Right cardiac atrium (tissue), 5 donors: ENCODE data around the gene PITPNM1. TPM values are rescaled to one million over a fixed set of nuclear protein-coding genes. Genes with fewer than 3 reads are reported as not detected.

Experiments used
- ATAC-seq, 2 donors: fragments of 200-7000 bp; cut with Tn5 transposase; one replicate each; pipeline versions ENCODE4 v1.8.0 to v1.9.1; 2020; ENCODE audit warnings: moderate library complexity in 2 of 2, mild to moderate bottlenecking in 1 of 2
- DNase-seq, 3 donors: peaks; one replicate each; pipeline ENCODE4 v3.0.0-alpha.2; 2020
- H3K27ac ChIP-seq: one replicate; pipeline ENCODE4 v1.5.1; 2013; ENCODE audit warnings: mild to moderate bottlenecking, low read length, control low read depth, moderate library complexity
- H3K27me3 ChIP-seq: one replicate; pipeline ENCODE4 v1.6.1; 2013; ENCODE audit not compliant: control insufficient read depth, insufficient read depth
- H3K4me1 ChIP-seq: one replicate; pipeline ENCODE4 v1.6.1; 2013; ENCODE audit warnings: low read length; ENCODE audit not compliant: control insufficient read depth, insufficient read depth
- H3K4me3 ChIP-seq: one replicate; pipeline ENCODE4 v1.5.1; 2013; ENCODE audit warnings: low read length, control low read depth
- H3K9me3 ChIP-seq: one replicate; pipeline ENCODE4 v1.6.1; 2013; ENCODE audit warnings: low read length; ENCODE audit not compliant: control insufficient read depth
- WGBS: extraction: QIAGEN DNeasy Blood & Tissue Kit; methylation state at CpG from one replicate; pipeline ENCODE4 v1.1.7; 2013; 5-methylcytosine and 5-hydroxymethylcytosine counted together
- intact Hi-C, 4 donors: fragments of 100-400 bp; cut with DNase I; formaldehyde crosslinking; loops; one replicate each; pipeline versions ENCODE4 v1.11.0 to v1.14.0; 2022 to 2023
- polyA plus RNA-seq: library from polyadenylated mRNA; stranded (reverse); fragments of 200-250 nt; gene quantifications from one replicate; pipeline ENCODE4 v1.2.3, GENCODE V29; 2013
- total RNA-seq, 4 donors: library from RNA; stranded (reverse); fragmentation: NEBNext Ultra II Directional; extraction: Animal tissue kit (Norgen Biotek cat#: 25700); gene quantifications; one replicate each; pipeline ENCODE4 v1.2.1, GENCODE V29; 2021
- donor health status: healthy with polysubstance abuse.
- donor health status: DM: no; HTN: yes; CAD: no.
- donor health status: DM: no; HTN: no; CAD: no.
- donor health status: DM: no; HTN: yes; CAD: no; lungs with severe emphysema.
- donor health status: DM: yes; HTN: yes; CAD: no.

The PITPNM1 gene
- total and polyA plus RNA-seq, 5 donors = 13.7 to 26.3 (median 22.7) TPM

DNA sequence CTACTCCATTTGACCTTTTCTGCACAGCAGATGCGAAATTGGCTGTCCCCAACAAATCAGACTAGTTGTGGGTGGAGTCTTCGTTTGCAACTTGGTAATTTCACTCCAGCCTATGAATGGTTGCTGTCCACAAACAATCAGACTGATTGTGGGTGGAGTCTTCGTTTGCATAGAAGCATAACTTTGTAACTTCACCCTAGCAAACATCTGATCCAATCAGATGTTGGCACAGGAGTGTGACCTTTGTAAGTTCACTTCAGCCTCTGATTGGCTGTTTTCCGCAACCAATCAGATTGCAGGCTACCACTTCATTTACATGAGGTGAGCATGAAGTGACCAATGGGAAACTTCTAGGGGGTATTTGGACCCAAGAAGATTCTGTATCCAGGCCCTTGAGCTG lies 34.4 kb upstream of the PITPNM1 start:
- Histone ChIP-seq H3K9me3 (no peaks in the 10 kb centered on the region), H3K27ac (no peak overlapping the region), H3K4me3 (no peak overlapping the region), H3K27me3 (no peaks in the 10 kb centered on the region), H3K4me1 (no peaks in the 10 kb centered on the region)
- 89% methylated on average over 4 of the region's 4 CpGs for WGBS
- DNase-seq (no peak), ATAC-seq (no peak)
- intact Hi-C loops = no loop called here

- H3K4me1 ChIP-seq = no peaks in the 10 kb centered on the region
- no peak overlapping the region for H3K27ac ChIP-seq
- H3K4me3 ChIP-seq = no peak overlapping the region
- 87% methylated on average over 10 of the region's 10 CpGs for WGBS
- H3K27me3 ChIP-seq = no peaks in the 10 kb centered on the region
- no peaks in the 10 kb centered on the region for H3K9me3 ChIP-seq
- ATAC-seq = peak in 1 of 2 donors; percentile 9
- no peak for DNase-seq
- intact Hi-C loops = no loop called here
Measured at GRCh38 chr11:67538823-67539505, 33.8 kb upstream of the PITPNM1 start.

- H3K4me1 ChIP-seq = no peaks in the 10 kb centered on the region
- intact Hi-C loops = no loop called here
- no peak overlapping the region for H3K4me3 ChIP-seq
- DNase-seq (no peak), ATAC-seq (peak in 1 of 2 donors; percentile 69)
- H3K27ac ChIP-seq = no peak overlapping the region
- no peaks in the 10 kb centered on the region for H3K27me3 ChIP-seq
- 70% methylated on average over 6 of the region's 6 CpGs for WGBS
- H3K9me3 ChIP-seq = peaks cover 2% of the 10 kb centered on the region
Measured at GRCh38 chr11:67538306-67538705, 33.1 kb upstream of the PITPNM1 start.

GRCh38 chr11:67535561-67535960 lies 30.4 kb upstream of the PITPNM1 start:
- DNase-seq (no peak), ATAC-seq (no peak)
- intact Hi-C loops = no loop called here
- no peak overlapping the region for H3K4me3 ChIP-seq
- no peaks in the 10 kb centered on the region for H3K4me1 ChIP-seq
- H3K9me3 ChIP-seq = peaks cover 2% of the 10 kb centered on the region
- 67% methylated on average over 1 of the region's 1 CpG for WGBS
- no peaks in the 10 kb centered on the region for H3K27me3 ChIP-seq
- H3K27ac ChIP-seq = no peak overlapping the region

- DNase-seq (no peak), ATAC-seq (no peak)
- Histone ChIP-seq H3K27ac (no peak overlapping the region), H3K4me1 (no peaks in the 10 kb centered on the region), H3K4me3 (no peak overlapping the region), H3K9me3 (peaks cover 2% of the 10 kb centered on the region), H3K27me3 (no peaks in the 10 kb centered on the region)
- 32% methylated on average over 4 of the region's 4 CpGs for WGBS
- intact Hi-C loops = no loop called here
Measured at GRCh38 chr11:67534070-67534679, 29.0 kb upstream of the PITPNM1 start.

DNA sequence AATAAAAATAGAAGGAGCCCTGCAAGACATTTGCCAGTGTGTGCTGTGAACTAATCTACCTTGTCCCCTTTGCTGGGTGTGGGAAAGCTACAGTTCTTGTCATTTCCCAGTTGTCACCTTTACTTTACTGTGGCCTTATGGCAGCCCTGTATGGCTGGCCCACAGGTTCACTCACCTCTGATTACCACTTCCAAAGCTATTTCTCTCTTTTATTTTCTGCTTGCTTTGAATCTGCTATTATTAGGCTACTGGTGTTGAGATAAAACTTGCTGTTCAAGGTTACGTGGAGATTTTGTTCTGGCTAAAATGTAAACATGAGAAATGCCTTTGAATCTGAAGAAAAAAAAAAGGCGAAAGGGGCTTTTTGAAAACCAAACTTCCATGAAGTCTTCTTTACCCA lies 27.7 kb upstream of the PITPNM1 start:
- no peak overlapping the region for H3K27ac ChIP-seq
- peaks cover 2% of the 10 kb centered on the region for H3K9me3 ChIP-seq
- no peak for DNase-seq
- H3K27me3 ChIP-seq = no peaks in the 10 kb centered on the region
- 74% methylated on average over 2 of the region's 2 CpGs for WGBS
- no peak for ATAC-seq
- no peak overlapping the region for H3K4me3 ChIP-seq
- intact Hi-C loops = no loop called here
- H3K4me1 ChIP-seq = no peaks in the 10 kb centered on the region

DNA sequence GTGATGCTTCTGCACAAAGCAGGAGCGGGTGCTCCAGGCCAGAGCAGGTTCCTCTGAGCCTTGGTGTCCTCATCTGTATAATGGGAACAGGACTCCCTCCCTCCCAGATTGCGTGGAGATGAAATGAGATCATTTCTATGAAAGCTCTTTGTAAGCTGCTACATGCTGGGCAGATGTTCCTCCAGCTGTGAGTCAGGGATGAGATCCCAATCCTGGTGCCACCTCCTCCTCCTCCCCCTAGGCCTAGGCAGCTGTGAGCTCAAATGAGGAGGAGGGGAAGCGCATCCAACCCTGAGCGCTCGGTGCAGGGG lies 25.1 kb upstream of the PITPNM1 start:
- Histone ChIP-seq H3K27me3 (no peaks in the 10 kb centered on the region), H3K27ac (no peak overlapping the region), H3K9me3 (peaks cover 2% of the 10 kb centered on the region), H3K4me1 (no peaks in the 10 kb centered on the region), H3K4me3 (no peak overlapping the region)
- DNase-seq = no peak
- 75% methylated on average over 5 of the region's 5 CpGs for WGBS
- ATAC-seq = no peak
- intact Hi-C loops = no loop called here

- Histone ChIP-seq H3K4me1 (no peaks in the 10 kb centered on the region), H3K27me3 (no peaks in the 10 kb centered on the region), H3K9me3 (no peaks in the 10 kb centered on the region), H3K4me3 (no peak overlapping the region), H3K27ac (no peak overlapping the region)
- 89% methylated on average over 4 of the region's 4 CpGs for WGBS
- DNase-seq = no peak
- ATAC-seq = no peak
- intact Hi-C loops = no loop called here
Measured at GRCh38 chr11:67528376-67528775, 23.2 kb upstream of the PITPNM1 start.

DNA sequence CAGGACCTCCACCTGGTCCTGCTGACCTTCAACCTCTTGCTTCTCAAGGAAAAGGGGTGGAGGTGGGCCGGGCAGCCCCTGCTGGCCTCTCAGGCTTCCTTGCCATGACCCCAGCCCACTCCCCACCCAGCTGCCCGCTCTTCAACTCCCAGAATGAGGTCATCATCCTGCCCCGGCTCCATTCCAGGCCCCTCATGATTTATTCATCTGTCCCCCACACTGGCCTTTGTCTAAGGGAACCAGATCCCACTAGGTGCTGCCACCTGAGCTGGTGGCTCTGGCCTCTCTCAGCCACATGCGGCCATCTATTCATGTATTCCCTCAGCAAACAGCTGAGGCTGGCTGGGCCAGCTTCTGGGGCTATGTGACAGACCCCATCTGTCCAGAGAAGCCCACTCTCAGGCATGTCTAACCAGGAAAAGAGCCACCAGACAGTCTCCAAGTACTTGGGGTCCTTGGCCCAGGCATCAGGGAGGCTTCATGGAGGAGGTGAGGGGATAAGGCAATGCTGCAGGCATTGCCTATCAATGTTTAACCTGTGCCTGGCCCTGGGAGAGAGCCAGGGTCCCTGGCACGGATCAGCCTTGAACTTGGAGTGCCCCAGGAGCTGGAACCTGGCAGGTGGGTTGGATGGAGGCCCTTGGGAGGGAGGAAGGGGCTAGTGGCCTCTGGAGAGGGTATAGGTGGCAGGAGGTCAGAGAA lies 20.3 kb upstream of the PITPNM1 start:
- WGBS = 68% methylated on average over 5 of the region's 5 CpGs
- no peak for ATAC-seq
- Histone ChIP-seq H3K27me3 (no peaks in the 10 kb centered on the region), H3K27ac (no peak overlapping the region), H3K4me3 (no peak overlapping the region), H3K4me1 (no peaks in the 10 kb centered on the region), H3K9me3 (no peaks in the 10 kb centered on the region)
- DNase-seq = peak in 1 of 3 donors; percentile 36
- intact Hi-C loops = no loop called here

GRCh38 chr11:67524480-67524808 lies 19.3 kb upstream of the PITPNM1 start:
- DNase-seq (no peak), ATAC-seq (no peak)
- H3K4me1 ChIP-seq = no peaks in the 10 kb centered on the region
- intact Hi-C loops = no loop called here
- H3K27me3 ChIP-seq = no peaks in the 10 kb centered on the region
- H3K9me3 ChIP-seq = no peaks in the 10 kb centered on the region
- H3K27ac ChIP-seq = no peak overlapping the region
- H3K4me3 ChIP-seq = no peak overlapping the region
- 82% methylated on average over 9 of the region's 9 CpGs for WGBS

- H3K4me1 ChIP-seq = no peaks in the 10 kb centered on the region
- 81% methylated on average over 25 of the region's 25 CpGs for WGBS
Measured at GRCh38 chr11:67523556-67524479, 18.7 kb upstream of the PITPNM1 start.

More at GRCh38 chr11:67523556-67524479, 18.7 kb upstream of the PITPNM1 start:
- H3K9me3 ChIP-seq = no peaks in the 10 kb centered on the region
- intact Hi-C loops = no loop called here
- H3K4me3 ChIP-seq = no peak overlapping the region
- no peaks in the 10 kb centered on the region for H3K27me3 ChIP-seq
- ATAC-seq = no peak
- DNase-seq = peak in 1 of 3 donors; percentile 44
- no peak overlapping the region for H3K27ac ChIP-seq
